HG03039 (cell line): Measurements from ENCODE around the gene GPD2.

Experiments
- ATAC-seq: cut with Tn5 transposase; IDR thresholded peaks from one replicate; pipeline ENCODE4 v1.9.1; 2021; ENCODE audit warnings: mild to moderate bottlenecking, moderate library complexity; ENCODE audit not compliant: unreplicated experiment

The GPD2 gene

GRCh38 chr2:156435396-156435717 is 822 bp upstream of the GPD2 start:
- peak; percentile 2 for ATAC-seq

DNA sequence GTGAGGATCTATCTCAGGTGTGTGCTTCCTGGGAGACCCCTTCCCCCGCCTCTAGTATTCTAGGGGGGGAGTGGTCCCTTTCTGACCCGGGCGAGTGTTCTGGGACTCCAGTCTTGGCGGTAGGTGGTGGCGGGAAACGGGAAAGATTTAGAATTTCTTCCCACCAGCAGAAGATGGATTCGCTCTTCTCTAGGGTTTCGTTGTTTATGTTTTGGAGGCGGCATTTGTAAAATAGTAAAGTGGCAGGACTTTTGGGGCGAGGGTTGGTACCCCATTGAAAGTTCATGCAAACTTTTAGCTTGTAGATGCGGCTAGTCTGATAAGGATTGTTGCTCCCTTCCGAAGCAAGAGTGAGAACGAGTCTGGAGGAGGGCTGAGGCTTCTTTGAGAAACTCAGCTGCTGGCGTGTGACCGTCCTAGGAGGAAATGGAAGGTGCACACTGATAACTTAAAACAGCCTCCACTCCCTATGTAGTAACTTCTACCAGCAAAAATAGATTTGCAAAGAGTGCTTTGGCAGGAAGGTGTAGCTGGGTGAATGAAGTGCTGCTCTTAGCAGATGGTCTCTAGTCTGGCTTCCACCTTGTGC is 412 bp downstream of the GPD2 start:
- ATAC-seq = peak; percentile 45

DNA sequence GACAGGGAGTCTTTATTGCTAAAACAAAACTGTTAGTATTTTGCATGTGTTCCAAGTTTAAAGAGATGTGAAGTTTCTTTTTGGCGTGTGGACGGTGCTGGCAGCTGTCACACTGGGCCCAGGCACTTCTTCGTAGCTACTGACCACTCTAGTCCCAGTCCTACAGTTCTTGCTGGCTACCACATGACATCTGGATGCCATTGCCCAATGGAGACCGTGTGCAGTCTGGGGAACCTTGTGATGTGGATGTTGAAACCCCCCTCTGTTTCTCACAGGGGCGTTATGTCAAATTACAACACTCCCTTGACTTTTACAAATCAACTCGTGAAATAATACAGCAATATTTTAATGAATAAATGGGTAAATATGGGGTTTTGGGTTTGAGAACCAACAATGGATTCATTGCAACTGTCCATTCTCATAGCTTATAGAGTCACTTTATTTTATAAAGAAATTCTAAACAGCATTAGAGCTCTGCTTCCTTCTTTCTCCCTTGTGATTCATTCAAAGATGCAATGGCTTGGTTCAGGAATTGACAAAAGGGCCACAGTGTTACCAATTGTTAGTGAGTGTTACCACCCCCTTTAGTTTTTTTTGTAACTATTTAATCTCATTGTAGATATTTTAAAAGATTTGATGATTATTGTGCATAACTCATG is 1.2 kb downstream of the GPD2 start:
- ATAC-seq = peak; percentile 9

DNA sequence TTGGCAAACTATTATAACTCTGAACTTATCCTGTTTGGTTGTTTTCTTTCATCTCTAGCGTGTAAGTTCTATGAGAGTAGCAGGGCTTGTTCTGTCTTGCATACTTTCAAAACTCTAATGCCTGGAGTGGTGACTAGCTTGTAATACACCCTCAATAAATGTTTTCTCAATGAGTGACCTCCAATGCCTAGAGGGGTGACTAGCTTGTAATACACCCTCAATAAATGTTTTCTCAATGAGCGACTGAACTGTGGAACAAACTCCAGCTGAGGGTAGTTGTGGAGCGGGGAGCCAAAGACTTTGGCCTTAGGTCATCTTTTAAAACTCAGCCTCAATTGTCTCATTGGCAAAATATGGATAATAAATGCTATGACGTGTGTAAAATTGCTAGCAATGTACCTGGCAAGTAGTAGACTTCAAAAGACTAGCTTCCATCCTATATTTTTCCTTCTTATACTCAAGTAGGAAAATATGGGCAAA is 1.8 kb downstream of the GPD2 start:
- ATAC-seq = no peak

GRCh38 chr2:156443089-156443488 is 6.9 kb downstream of the GPD2 start:
- no peak for ATAC-seq

GRCh38 chr2:156445296-156446220 is 9.4 kb downstream of the GPD2 start:
- no peak for ATAC-seq

- no peak for ATAC-seq
These were observed 11.6 kb downstream of the GPD2 start for GRCh38 chr2:156447761-156448160.

- no peak for ATAC-seq
These were observed 12.6 kb downstream of the GPD2 start for GRCh38 chr2:156448766-156449165.

DNA sequence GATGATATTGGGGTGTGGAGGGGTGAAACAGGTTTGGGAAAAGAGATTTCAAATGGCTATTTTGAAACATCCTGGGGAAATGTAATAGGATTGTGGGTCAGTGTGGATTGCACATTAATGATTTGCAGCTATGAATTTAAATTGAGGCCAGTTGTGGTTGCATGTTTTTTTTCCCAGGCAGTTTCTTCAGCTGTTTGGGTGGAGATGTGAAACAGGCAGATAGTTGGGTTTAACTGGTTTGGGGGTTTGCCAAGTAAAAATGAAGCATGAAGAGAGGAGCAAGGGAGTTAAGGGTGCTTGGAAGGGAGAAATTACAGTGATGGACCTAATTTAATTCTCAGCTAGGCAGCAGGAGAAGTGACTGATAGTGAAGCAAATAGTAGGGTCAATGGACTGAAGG is 16.8 kb downstream of the GPD2 start:
- ATAC-seq = no peak

- ATAC-seq = no peak
These were observed 19.3 kb downstream of the GPD2 start for GRCh38 chr2:156455361-156455975.

DNA sequence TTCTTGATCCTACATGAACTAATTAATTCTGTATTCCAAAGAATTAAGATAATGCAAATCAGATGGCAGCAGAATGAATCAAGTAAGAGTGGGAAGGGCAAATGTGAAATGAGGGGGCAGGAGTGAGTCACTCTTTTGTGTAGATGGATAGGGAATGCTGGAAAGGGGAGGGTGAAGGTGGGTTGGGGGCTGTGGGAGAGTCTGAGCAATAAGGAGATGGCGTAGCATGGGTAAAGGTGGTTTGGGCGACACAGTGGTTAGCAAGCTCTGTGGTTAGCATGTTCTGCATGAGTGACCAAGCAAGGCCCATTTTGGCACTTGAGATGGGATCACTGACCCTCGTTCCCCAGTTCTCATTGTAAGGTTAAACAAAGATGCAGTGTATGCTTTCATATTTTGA is 20.4 kb downstream of the GPD2 start:
- ATAC-seq = peak; percentile 66

DNA sequence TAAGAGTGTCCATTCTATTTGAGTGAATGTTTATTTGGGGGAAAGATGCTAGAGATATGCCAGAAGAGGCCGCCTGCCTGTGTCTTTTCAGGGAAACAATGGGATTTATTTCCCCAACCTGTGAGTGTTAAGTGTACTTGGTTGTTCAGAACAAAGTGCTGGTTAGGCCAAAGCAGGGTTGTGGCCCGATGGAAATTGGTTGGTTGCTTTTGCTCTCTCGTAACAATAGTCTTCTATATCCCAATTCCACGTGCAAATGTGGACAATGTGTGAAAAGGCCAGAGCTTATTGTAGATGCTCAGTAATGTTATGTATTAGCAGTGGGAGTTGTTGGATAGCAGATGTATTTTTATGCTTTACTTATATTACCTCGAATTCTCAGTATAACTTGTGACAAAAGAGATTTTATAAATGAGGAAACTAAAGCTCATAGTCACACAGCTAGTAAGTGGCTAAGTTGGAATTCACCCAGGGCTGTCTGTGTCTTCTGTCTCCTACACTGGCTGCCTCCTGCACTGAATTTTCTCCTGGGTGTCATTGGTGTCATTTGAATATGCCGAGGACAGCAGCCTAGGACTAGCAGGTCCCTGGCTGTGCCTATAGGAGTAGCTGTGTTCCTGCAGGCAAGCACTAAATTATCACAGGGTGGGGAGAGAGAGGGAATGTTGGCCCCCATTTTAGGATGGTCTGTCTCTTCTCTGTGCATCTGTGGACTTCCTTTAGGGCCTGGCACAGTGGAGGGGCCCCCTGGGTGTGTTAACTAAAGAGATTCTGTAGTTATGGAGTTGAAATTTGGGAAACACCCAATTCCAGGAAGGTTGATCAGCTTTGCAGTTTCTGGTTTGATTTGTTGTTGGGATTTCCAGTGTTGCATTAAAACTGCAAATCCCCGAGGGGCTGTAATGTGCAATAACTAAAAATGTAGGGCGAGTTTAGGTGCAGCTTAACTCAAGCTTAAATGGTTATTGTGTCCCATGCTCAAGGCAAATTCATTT is 21.6 kb downstream of the GPD2 start:
- ATAC-seq = no peak

- ATAC-seq = no peak
These were observed 23.5 kb downstream of the GPD2 start for GRCh38 chr2:156459720-156460119.

DNA sequence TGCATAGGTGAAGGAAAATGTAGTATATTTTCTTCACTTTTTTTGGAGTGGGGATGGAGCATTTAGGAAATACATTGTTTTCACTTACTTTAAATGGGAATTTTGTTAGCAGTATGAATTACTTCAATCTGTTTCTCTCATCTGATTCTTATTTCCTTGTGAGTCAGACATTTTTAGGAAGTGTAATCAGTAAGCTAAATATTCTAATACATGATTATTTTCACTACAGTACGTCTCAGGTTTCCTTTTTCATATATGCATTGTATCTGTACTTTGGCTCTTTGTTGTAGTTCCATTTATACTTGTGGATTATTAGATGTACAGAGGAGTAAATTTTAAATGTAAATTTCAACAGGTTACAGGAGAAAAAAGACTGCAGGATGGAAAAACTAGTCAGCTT is 27.9 kb downstream of the GPD2 start:
- ATAC-seq = no peak

- ATAC-seq = no peak
These were observed 29.4 kb downstream of the GPD2 start for GRCh38 chr2:156465573-156465972.

- no peak for ATAC-seq
These were observed 30.7 kb downstream of the GPD2 start for GRCh38 chr2:156466739-156467405.

- ATAC-seq = no peak
These were observed 34.9 kb downstream of the GPD2 start for GRCh38 chr2:156470975-156471583.

- no peak for ATAC-seq
These were observed 35.6 kb downstream of the GPD2 start for GRCh38 chr2:156471762-156472161.

GRCh38 chr2:156472686-156473085 is 36.5 kb downstream of the GPD2 start:
- peak; percentile 34 for ATAC-seq
